Liver (tissue), 9 donors: ENCODE results near the gene CDK11B. TPM values are rescaled to one million over a fixed set of nuclear protein-coding genes. Genes with fewer than 3 reads are reported as not detected.

Source experiments
- DNase-seq: peaks from one replicate; pipeline ENCODE4 v3.0.0-alpha.2; 2017; ENCODE audit warnings: low spot score
- H3K27ac ChIP-seq, 2 donors: one replicate each; pipeline ENCODE4 v1.7.0; 2013; ENCODE audit warnings: inconsistent platforms in 2 of 2, low read length in 2 of 2, control low read depth in 1 of 2, low read depth in 1 of 2, mild to moderate bottlenecking in 1 of 2
- H3K27me3 ChIP-seq, 4 donors: one replicate each; pipeline versions ENCODE4 v1.6.1 to v1.7.0; 2013; ENCODE audit warnings: low read length in 3 of 4, inconsistent platforms in 1 of 4, mild to moderate bottlenecking in 1 of 4, moderate library complexity in 1 of 4; ENCODE audit not compliant: control insufficient read depth in 4 of 4, insufficient read depth in 4 of 4
- H3K36me3 ChIP-seq, 4 donors: one replicate each; pipeline versions ENCODE4 v1.6.1 to v1.7.0; 2013; ENCODE audit warnings: low read length in 3 of 4, mild to moderate bottlenecking in 3 of 4, low read depth in 1 of 4, moderate library complexity in 1 of 4; ENCODE audit not compliant: control insufficient read depth in 4 of 4, insufficient read depth in 3 of 4
- H3K4me1 ChIP-seq, 4 donors: one replicate each; pipeline versions ENCODE4 v1.6.1 to v1.7.0; 2013; ENCODE audit warnings: low read length in 3 of 4, mild to moderate bottlenecking in 3 of 4, moderate library complexity in 1 of 4; ENCODE audit not compliant: control insufficient read depth in 4 of 4, insufficient read depth in 4 of 4
- H3K4me3 ChIP-seq, 3 donors: one replicate each; pipeline versions ENCODE4 v1.6.1 to v1.7.0; 2013; ENCODE audit warnings: low read length in 3 of 3, control low read depth in 1 of 3, low read depth in 1 of 3, mild to moderate bottlenecking in 1 of 3
- H3K9ac ChIP-seq, 2 donors: one replicate each; pipeline ENCODE4 v1.7.0; 2013; ENCODE audit warnings: low read length in 2 of 2, mild to moderate bottlenecking in 2 of 2, moderate library complexity in 2 of 2, control low read depth in 1 of 2, low read depth in 1 of 2
- H3K9me3 ChIP-seq, 4 donors: one replicate each; pipeline versions ENCODE4 v1.6.1 to v1.7.0; 2013; ENCODE audit warnings: low read length in 3 of 4; ENCODE audit not compliant: control insufficient read depth in 4 of 4
- CTCF ChIP-seq: fragments of 150-350 bp; IDR thresholded peaks from 2 replicates; pipeline ENCODE4 v1.5.1; 2017; ENCODE audit warnings: improper control_type of control experiment, low read depth, low read length; ENCODE audit not compliant: missing input control
- EGR1 ChIP-seq, 2 donors: IDR thresholded peaks; 2 replicates each; pipeline ENCODE4 v1.6.1; 2016 to 2018; ENCODE audit warnings: antibody characterized with exemption in 2 of 2, low read depth in 2 of 2
- FOXA2 ChIP-seq: IDR thresholded peaks from 2 replicates; pipeline ENCODE4 v1.6.1; 2016; ENCODE audit warnings: antibody characterized with exemption
- GABPA ChIP-seq, 2 donors: IDR thresholded peaks in 1 of 2; conservative IDR thresholded peaks in 1 of 2; 2 replicates each; pipeline ENCODE4 v1.6.1; 2016; ENCODE audit warnings: antibody characterized with exemption in 2 of 2, mild to moderate bottlenecking in 1 of 2, moderate library complexity in 1 of 2
- HNF4A ChIP-seq, 2 donors: conservative IDR thresholded peaks; 2 replicates each; pipeline ENCODE4 v1.6.1; 2016; ENCODE audit warnings: antibody characterized with exemption in 2 of 2, mild to moderate bottlenecking in 2 of 2
- HNF4G ChIP-seq: IDR thresholded peaks from 2 replicates; pipeline ENCODE4 v1.6.1; 2016; ENCODE audit warnings: antibody characterized with exemption
- MAX ChIP-seq: IDR thresholded peaks from 2 replicates; pipeline ENCODE4 v1.6.1; 2016; ENCODE audit warnings: antibody characterized with exemption
- NR2F2 ChIP-seq: IDR thresholded peaks from 2 replicates; pipeline ENCODE4 v1.6.1; 2016; ENCODE audit warnings: antibody characterized with exemption
- RXRA ChIP-seq, 2 donors: IDR thresholded peaks; 2 replicates each; pipeline ENCODE4 v1.6.1; 2017 to 2018; ENCODE audit warnings: antibody characterized with exemption in 2 of 2, mild to moderate bottlenecking in 1 of 2
- SP1 ChIP-seq: IDR thresholded peaks from 2 replicates; pipeline ENCODE4 v1.6.1; 2018; ENCODE audit warnings: antibody characterized with exemption, mild to moderate bottlenecking
- TAF1 ChIP-seq: conservative IDR thresholded peaks from 2 replicates; pipeline ENCODE4 v1.6.1; 2016; ENCODE audit warnings: antibody characterized with exemption, mild to moderate bottlenecking
- YY1 ChIP-seq: IDR thresholded peaks from 2 replicates; pipeline ENCODE4 v1.6.1; 2016; ENCODE audit warnings: antibody characterized with exemption, mild to moderate bottlenecking
- ZBTB33 ChIP-seq: IDR thresholded peaks from 2 replicates; pipeline ENCODE4 v1.6.1; 2016; ENCODE audit warnings: antibody characterized with exemption
- WGBS: extraction: QIAGEN DNeasy Blood & Tissue Kit; methylation state at CpG from one replicate; pipeline ENCODE4 v1.1.7; 2013; 5-methylcytosine and 5-hydroxymethylcytosine counted together
- polyA plus RNA-seq, 2 donors: library from polyadenylated mRNA; stranded (reverse) in 1 of 2; unstranded in 1 of 2; fragments of 200-250 nt in 1 of 2; fragments of >200 nt in 1 of 2; fragmentation: Nextera tagmentation in 1 of 2; extraction: Ambion mirVana in 1 of 2; gene quantifications; one replicate each; pipeline versions ENCODE4 v1.2.1 to v1.2.3, GENCODE V29; 2013 to 2015
- total RNA-seq, 2 donors: library from RNA; depleted of rRNA; stranded (reverse); fragments of >200 nt; gene quantifications; one replicate each; pipeline ENCODE4 v1.2.3, GENCODE V29; 2014
- donor health status: healthy.
- donor health status: healthy.
- donor health status: healthy.
- donor health status: healthy.
- donor health status: healthy.

CDK11B gene
- total and polyA plus RNA-seq, 4 donors, result 5.1 to 12.2 (median 7.4) TPM

- Histone ChIP-seq H3K36me3 (no peaks in the 10 kb centered on the region), H3K4me3 (no peak overlapping the region), H3K9ac (no peak overlapping the region), H3K4me1 (peaks cover 2 to 22% (median 13%) of the 10 kb centered on the region in 4 donors), H3K27ac (no peak overlapping the region), H3K9me3 (no peaks in the 10 kb centered on the region), H3K27me3 (peaks cover 0 to 11% (median 2%) of the 10 kb centered on the region in 4 donors)
- TF ChIP-seq HNF4G, result no peak
- TF ChIP-seq NR2F2, result no peak
- no peak for TF ChIP-seq HNF4A (conservative IDR thresholded peaks at IDR 0.05)
- TF ChIP-seq YY1, result no peak
- no peak for TF ChIP-seq MAX
- no peak for TF ChIP-seq EGR1 (IDR thresholded peaks at IDR 0.05; ENCODE audit: low read depth in 2 of 2)
- no peak for TF ChIP-seq CTCF
- TF ChIP-seq RXRA (IDR thresholded peaks at IDR 0.05), result no peak
- no peak for TF ChIP-seq GABPA (IDR thresholded peaks at IDR 0.05 in 1 of 2, conservative IDR thresholded peaks at IDR 0.05 in 1 of 2)
- TF ChIP-seq FOXA2, result no peak
- TF ChIP-seq SP1, result no peak
- no peak for TF ChIP-seq TAF1
- WGBS, result 86% methylated on average over 15 of the region's 15 CpGs
- no peak for DNase-seq
These were observed 57.1 kb downstream of the CDK11B start for GRCh38 chr1:1601564-1602303.

- Histone ChIP-seq H3K4me3 (no peak overlapping the region), H3K27ac (no peak overlapping the region), H3K27me3 (peaks cover 0 to 11% (median 2%) of the 10 kb centered on the region in 4 donors), H3K36me3 (no peaks in the 10 kb centered on the region), H3K4me1 (peaks cover 2 to 22% (median 13%) of the 10 kb centered on the region in 4 donors), H3K9ac (no peak overlapping the region), H3K9me3 (no peaks in the 10 kb centered on the region)
- 66% methylated on average over 22 of the region's 22 CpGs for WGBS
- DNase-seq, result no peak
- no peak for TF ChIP-seq ZBTB33
These were observed 57.8 kb downstream of the CDK11B start for GRCh38 chr1:1600861-1601563.
